Measurements from ENCODE around the gene DLGAP1. TPM values are rescaled to one million over a fixed set of nuclear protein-coding genes. Genes with fewer than 3 reads are reported as not detected.

The DLGAP1 gene
- total RNA-seq = 0.09 and 0.18 TPM in 2 replicates

DNA sequence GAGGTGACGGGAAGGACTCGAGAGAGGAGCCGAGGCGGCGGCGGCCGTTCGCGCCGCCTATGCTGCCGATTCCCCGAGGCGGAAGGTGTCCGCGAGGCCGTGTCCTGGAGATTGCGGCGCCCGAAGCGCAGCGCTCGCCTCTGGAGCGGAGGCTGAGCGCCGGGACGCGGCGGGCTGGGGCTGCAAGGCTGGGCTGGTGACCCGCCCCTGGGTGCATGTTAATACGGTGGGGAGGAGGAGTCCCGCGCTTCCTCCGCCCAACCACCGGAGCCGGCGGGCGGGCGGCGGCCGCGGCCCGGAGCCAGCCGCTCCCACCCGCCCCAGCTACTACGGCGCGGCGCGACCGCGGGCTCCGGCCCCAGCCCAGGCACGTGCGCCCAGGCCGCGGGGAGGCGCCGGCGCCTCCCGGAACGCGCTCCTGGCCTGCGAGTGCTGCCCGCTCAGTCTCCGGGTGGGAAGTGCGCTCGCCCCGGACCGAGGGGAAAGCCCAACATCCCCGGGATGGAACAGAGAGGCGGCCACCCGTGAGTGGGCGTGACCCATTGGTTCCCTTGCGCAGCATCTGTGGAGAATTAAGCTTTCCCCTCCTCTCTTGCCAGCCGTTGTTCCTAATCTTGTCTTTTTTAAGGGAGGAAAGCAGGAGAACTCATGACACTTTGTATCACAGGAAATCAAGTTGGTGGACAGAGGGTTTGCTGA, at the start of gene DLGAP1:
Gene DLGAP1 (minus strand): TSS at position 195 of the 699 bp plus-strand sequence.

DNA sequence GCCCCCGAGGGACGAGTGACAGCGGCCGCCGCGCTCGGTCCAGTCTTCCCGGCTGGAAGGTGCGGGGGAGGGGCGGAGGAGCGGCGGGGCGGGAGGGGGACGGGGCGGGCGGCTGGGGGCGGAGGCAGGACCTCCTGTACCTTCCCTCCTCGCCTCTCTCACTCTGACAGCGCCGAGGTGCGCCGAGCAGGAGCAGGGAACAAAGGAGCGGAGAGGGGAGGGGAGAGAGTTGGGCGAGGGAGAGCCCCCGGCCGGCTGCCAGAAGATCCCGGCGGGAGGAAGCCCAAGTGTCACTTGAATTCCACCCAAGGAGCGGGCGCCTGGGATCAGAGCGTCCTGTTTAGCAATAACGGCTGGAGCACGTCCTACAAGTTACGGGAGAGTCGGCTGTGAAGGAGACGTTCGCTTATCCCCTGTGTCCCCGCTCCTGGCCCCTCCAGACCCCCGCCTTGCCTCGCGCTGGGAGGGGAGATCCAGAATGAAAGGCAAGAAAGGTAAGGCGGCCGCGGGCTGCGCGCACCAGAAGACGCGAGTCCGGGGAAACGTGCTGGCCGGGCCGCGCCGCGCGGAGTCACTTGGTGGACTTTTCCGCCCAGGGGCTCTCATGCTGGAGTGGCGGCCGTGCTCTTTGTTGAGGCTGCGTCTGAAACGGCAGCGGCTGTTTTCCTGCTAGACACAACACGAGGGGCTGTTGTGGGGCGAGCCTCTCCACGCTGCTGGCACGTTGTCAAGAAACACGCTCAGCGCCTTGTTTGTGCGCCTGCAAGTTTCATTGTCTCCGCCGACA, 1004.9 kb downstream of the DLGAP1 start, which contains the start of gene TGIF1:
Gene TGIF1 (plus strand): TSS at position 161 of the 787 bp plus-strand sequence. CDS start 318 bp downstream, at position 479.

Measured in endothelial cell of coronary artery (primary cell).